K562 (cell line): ENCODE measurements around the gene EPM2A. TPM values are rescaled to one million over a fixed set of nuclear protein-coding genes. Genes with fewer than 3 reads are reported as not detected.

Source experiments
- ATAC-seq: fragments of 200-7000 bp; cut with Tn5 transposase; 3 replicates; pipeline ENCODE4 v1.9.1; 2020; ENCODE audit warnings: moderate library complexity
- BruUV-seq: library from RNA; stranded (reverse); fragments of 400-500 nt; replicated peaks from 2 replicates; lab custom pipeline; 2021; lab: Mats Ljungman, UMichigan
- CTCF ChIA-PET: fragments of 300-600 bp; formaldehyde crosslinking; extraction: SDS; loops from one replicate; lab custom pipeline; 2021; ENCODE audit warnings: low intra/inter-chr PET ratio; lab: Yijun Ruan, JAX
- POLR2A ChIA-PET: fragments of 300-600, 350-650 bp; sonication (Branson Sonifier 250); formaldehyde crosslinking; extraction: SDS; loops from one replicate; lab custom pipeline; 2021; ENCODE audit warnings: antibody characterized with exemption, inconsistent platforms; lab: Yijun Ruan, JAX
- DNase-seq, 4 experiments: peaks; one replicate each; pipeline versions ENCODE4 v3.0.0 to v3.0.0-alpha.2; 2011 to 2018; ENCODE audit warnings: low spot score in 3 of 4, mixed read lengths in 3 of 4; ENCODE audit errors: extremely low read depth in 1 of 4
- FAIRE-seq: peaks from 2 replicates; lab custom pipeline; 2011; peaks lifted over from hg19 to GRCh38; lab: Jason Lieb, UNC
- H2AFZ ChIP-seq: 2 replicates; pipeline ENCODE4 v1.6.0; 2011; ENCODE audit warnings: low read depth, low read length, control low read depth, inconsistent platforms
- H3K27ac ChIP-seq: fragments of 200-600 bp; 3 replicates; pipeline ENCODE4 v1.8.0; 2011; ENCODE audit warnings: low read depth, mild to moderate bottlenecking, control low read depth, inconsistent platforms, low read length, moderate library complexity, mixed read lengths; ENCODE audit errors: extremely low read depth
- H3K27me3 ChIP-seq, 2 experiments: fragments of 300-600 bp in 1 of 2; 2 replicates in 1 of 2; 3 replicates in 1 of 2; pipeline versions ENCODE4 v1.6.0 to v1.8.0; 2011; ENCODE audit warnings: inconsistent platforms in 2 of 2, low read length in 2 of 2, mild to moderate bottlenecking in 1 of 2, mixed read lengths in 1 of 2, moderate library complexity in 1 of 2; ENCODE audit not compliant: control insufficient read depth in 2 of 2, insufficient read depth in 2 of 2
- H3K36me3 ChIP-seq: fragments of 300-600 bp; 3 replicates; pipeline ENCODE4 v1.8.0; 2011; ENCODE audit warnings: mild to moderate bottlenecking, low read length, inconsistent platforms; ENCODE audit not compliant: control insufficient read depth, insufficient read depth
- H3K4me1 ChIP-seq, 2 experiments: fragments of 200-600 bp in 1 of 2; replicated peaks in 1 of 2; 2 replicates in 1 of 2; 3 replicates in 1 of 2; pipeline versions ENCODE4 v1.5.1 to v1.8.0; 2011; ENCODE audit warnings: inconsistent platforms in 2 of 2, low read length in 2 of 2, mild to moderate bottlenecking in 1 of 2, mixed read lengths in 1 of 2, moderate library complexity in 1 of 2; ENCODE audit not compliant: control insufficient read depth in 2 of 2, insufficient read depth in 2 of 2
- H3K4me2 ChIP-seq: 2 replicates; pipeline ENCODE4 v1.6.1; 2011; ENCODE audit warnings: low read length, control low read depth, inconsistent platforms, mixed read lengths; ENCODE audit not compliant: insufficient read depth
- H3K4me3 ChIP-seq: fragments of 200-600 bp; sonication (generic), shearing (Covaris generic); 2 replicates; pipeline ENCODE4 v1.5.1; 2016; ENCODE audit warnings: control low read depth, inconsistent platforms
- H3K79me2 ChIP-seq: fragments of 200-600 bp; 3 replicates; pipeline ENCODE4 v1.8.0; 2011; ENCODE audit warnings: low read length, inconsistent platforms; ENCODE audit not compliant: control insufficient read depth, insufficient read depth
- H3K9ac ChIP-seq, 2 experiments: 2 replicates each; pipeline versions ENCODE4 v1.6.0 to v1.6.1; 2011; ENCODE audit warnings: low read depth in 2 of 2, low read length in 2 of 2, control low read depth in 1 of 2, inconsistent platforms in 1 of 2, mild to moderate bottlenecking in 1 of 2, mixed read lengths in 1 of 2; ENCODE audit not compliant: insufficient read depth in 1 of 2
- H3K9me1 ChIP-seq: one replicate; pipeline ENCODE4 v1.6.0; 2011; ENCODE audit warnings: inconsistent platforms, mild to moderate bottlenecking, low read length, moderate library complexity; ENCODE audit not compliant: control insufficient read depth, insufficient read depth
- H3K9me3 ChIP-seq: replicated peaks from 2 replicates; pipeline ENCODE4 v1.5.1; 2011; ENCODE audit warnings: low read depth, low read length, inconsistent platforms; ENCODE audit not compliant: control insufficient read depth, insufficient read depth
- H4K20me1 ChIP-seq: replicated peaks from 2 replicates; pipeline ENCODE4 v1.6.1; 2011; ENCODE audit warnings: low read length, inconsistent platforms, mixed read lengths; ENCODE audit not compliant: control insufficient read depth, insufficient read depth
- ELF2 ChIP-seq: fragments of 250-450 bp; sonication (Bioruptor Pico); IDR thresholded peaks from 2 replicates; pipeline ENCODE4 v1.5.0; 2021; ENCODE audit warnings: mild to moderate bottlenecking
- GABPB1 ChIP-seq: sonication (generic); formaldehyde crosslinking; IDR thresholded peaks from 2 replicates; pipeline ENCODE4 v1.8.0; 2022; ENCODE audit warnings: mild to moderate bottlenecking, missing genetic modification reagents
- GTF2F1 ChIP-seq: IDR thresholded peaks from 2 replicates; pipeline ENCODE4 v1.6.1; 2011; ENCODE audit warnings: low read depth, low read length, improper control_type of control experiment
- HOMEZ ChIP-seq: fragments of 250-450 bp; sonication (Bioruptor Pico); IDR thresholded peaks from 2 replicates; pipeline ENCODE4 v1.4.0; 2020; ENCODE audit warnings: mild to moderate bottlenecking, moderate library complexity
- NCOA2 ChIP-seq, 2 experiments: fragments of 450-650 bp; IDR thresholded peaks; 2 replicates each; pipeline ENCODE4 v1.6.1; 2018; ENCODE audit warnings: mild to moderate bottlenecking in 2 of 2, moderate library complexity in 1 of 2; ENCODE audit not compliant: partially characterized antibody in 2 of 2
- RB1 ChIP-seq: fragments of 450-650 bp; IDR thresholded peaks from 2 replicates; pipeline ENCODE4 v1.6.1; 2017; ENCODE audit warnings: low read depth, mild to moderate bottlenecking
- RFX7 ChIP-seq: fragments of 250-450 bp; sonication (Bioruptor Pico); IDR thresholded peaks from 2 replicates; pipeline ENCODE4 v1.5.1; 2021; ENCODE audit warnings: mild to moderate bottlenecking
- UBTF ChIP-seq, 2 experiments: IDR thresholded peaks; 2 replicates each; pipeline ENCODE4 v1.6.1; 2012; ENCODE audit warnings: improper control_type of control experiment in 2 of 2, low read depth in 2 of 2, low read length in 2 of 2, borderline replicate concordance in 1 of 2
- ZC3H4 ChIP-seq: sonication (generic); formaldehyde crosslinking; IDR thresholded peaks from 2 replicates; pipeline ENCODE4 v1.9.0; 2021; ENCODE audit warnings: missing genetic modification reagents, borderline replicate concordance
- ZFP91 ChIP-seq: sonication (generic); formaldehyde crosslinking; IDR thresholded peaks from 2 replicates; pipeline ENCODE4 v1.8.0; 2022; ENCODE audit warnings: mild to moderate bottlenecking, missing genetic modification reagents
- ZNF121 ChIP-seq: sonication (generic); formaldehyde crosslinking; conservative IDR thresholded peaks from 2 replicates; pipeline ENCODE4 v1.8.0; 2022; ENCODE audit warnings: missing genetic modification reagents
- ZNF184 ChIP-seq: sonication (generic); formaldehyde crosslinking; IDR thresholded peaks from 2 replicates; pipeline ENCODE4 v1.5.0; 2020; ENCODE audit warnings: missing genetic modification reagents
- ZNF583 ChIP-seq: fragments of 250-450 bp; sonication (Bioruptor Pico); IDR thresholded peaks from 2 replicates; pipeline ENCODE4 v1.4.0; 2020
- WGBS: fragments of 100-300 bp; shearing (Covaris generic); methylation state at CpG from one replicate; pipeline ENCODE4 v1.1.6; 2016; ENCODE audit warnings: low coverage, mixed read lengths; ENCODE audit not compliant: insufficient coverage; ENCODE audit errors: missing lambda C conversion rate; 5-methylcytosine and 5-hydroxymethylcytosine counted together
- in situ Hi-C: fragments of 300-500 bp; cut with MboI; formaldehyde crosslinking; loops from 4 replicates; pipeline ENCODE4 v1.15.0; 2018; ENCODE audit warnings: inconsistent platforms, mixed read lengths
- intact Hi-C: fragments of 100-400 bp; cut with micrococcal nuclease; formaldehyde crosslinking; loops from 2 replicates; pipeline ENCODE4 v1.14.2; 2022
- polyA plus RNA-seq, 8 experiments: library from polyadenylated mRNA; depleted of rRNA in 4 of 8; stranded (reverse) in 5 of 8; unstranded in 3 of 8; fragments of >200 nt; fragmentation: Nextera tagmentation in 2 of 8; fragmentation: Illumina TruSeq in 1 of 8; extraction: Ambion mirVana in 2 of 8; extraction: Trizol in 1 of 8; gene quantifications; 2 replicates each; pipeline versions ENCODE4 v1.2.1 to v1.2.3, GENCODE V29; 2011 to 2014; ENCODE audit warnings: inconsistent platforms in 1 of 8, missing spikeins in 1 of 8
- total RNA-seq, 7 experiments: library from RNA; depleted of rRNA in 6 of 7; stranded (reverse); fragments of >200 nt in 6 of 7; fragmentation: Illumina TruSeq in 2 of 7; extraction: Trizol in 2 of 7; gene quantifications; 2 replicates each; pipeline versions ENCODE4 v1.2.1 to v1.2.3, GENCODE V29; 2011 to 2021; ENCODE audit warnings: low replicate concordance in 1 of 7

EPM2A gene
- total and polyA plus RNA-seq, 9 of the 15 experiments (the other 6 are each of a cell fraction or from before 2014, with no cell fraction given): 0.35 to 5.3 (median 2.5) TPM

- no peak for DNase-seq
- H3K27ac ChIP-seq: no peak overlapping the region
- no peak overlapping the region for H3K9ac ChIP-seq
- POLR2A ChIA-PET: no interaction called here
- H2AFZ ChIP-seq: no peak overlapping the region
- no peak overlapping the region for H3K4me3 ChIP-seq
- ATAC-seq: no peak
- H3K4me2 ChIP-seq: no peak overlapping the region
- no peaks in the 10 kb centered on the region for H3K36me3 ChIP-seq
- 0% methylated on average over 1 of the region's 1 CpG for WGBS
- intact Hi-C loops: no loop called here
- TF ChIP-seq RFX7 (CRISPR knock-in tag) (no peak), NCOA2 (IDR thresholded peaks at IDR 0.05; ENCODE audit: partially characterized antibody in 2 of 2) (no peak), ZFP91 (CRISPR knock-in tag) (no peak), ZNF583 (no peak), ELF2 (CRISPR knock-in tag) (no peak), GABPB1 (CRISPR knock-in tag) (no peak), ZNF184 (CRISPR knock-in tag) (no peak), HOMEZ (CRISPR knock-in tag) (no peak), UBTF (IDR thresholded peaks at IDR 0.05; ENCODE audit: borderline replicate concordance in 1 of 2, low read depth in 2 of 2, low read length in 2 of 2) (no peak), GTF2F1 (no peak), ZNF121 (CRISPR knock-in tag) (no peak), RB1 (no peak), ZC3H4 (no peak)
- no peaks in the 10 kb centered on the region for H4K20me1 ChIP-seq
- H3K9me3 ChIP-seq: no peaks in the 10 kb centered on the region
- FAIRE-seq: no peak
- H3K79me2 ChIP-seq: no peaks in the 10 kb centered on the region
- no peaks in the 10 kb centered on the region for H3K4me1 ChIP-seq
- no TSS peak for BruUV-seq
- no peaks in the 10 kb centered on the region for H3K9me1 ChIP-seq
- CTCF ChIA-PET: no interaction called here
- in situ Hi-C loops: no loop called here
- no peaks in the 10 kb centered on the region for H3K27me3 ChIP-seq
Observed at GRCh38 chr6:145670311-145670710, 65.0 kb downstream of the EPM2A start.
